ENCODE measurements around the gene PSMC3IP. TPM values are rescaled to one million over a fixed set of nuclear protein-coding genes. Genes with fewer than 3 reads are reported as not detected.

The PSMC3IP gene
- total RNA-seq, 2 donors from 2014 or later: 31.7 to 40.7 TPM

- Mint-ChIP-seq H3K4me3 (peak overlapping the region; percentile 89 to 92), H3K27me3 (ENCODE audit: low read depth) (no peaks in the 10 kb centered on the region), H3K4me1 (ENCODE audit: low read depth) (peaks cover 47% of the 10 kb centered on the region), H3K9me3 (no peaks in the 10 kb centered on the region), H3K27ac (no peak overlapping the region), H3K36me3 (ENCODE audit: insufficient read depth in 2 of 2) (peaks cover 0 to 7% of the 10 kb centered on the region in 2 donors)
- ATAC-seq (replicated peaks in 1 of 2) (no peak), DNase-seq (no peak)
Observed at GRCh38 chr17:42537156-42537805, 40.2 kb downstream of the PSMC3IP start.

DNA sequence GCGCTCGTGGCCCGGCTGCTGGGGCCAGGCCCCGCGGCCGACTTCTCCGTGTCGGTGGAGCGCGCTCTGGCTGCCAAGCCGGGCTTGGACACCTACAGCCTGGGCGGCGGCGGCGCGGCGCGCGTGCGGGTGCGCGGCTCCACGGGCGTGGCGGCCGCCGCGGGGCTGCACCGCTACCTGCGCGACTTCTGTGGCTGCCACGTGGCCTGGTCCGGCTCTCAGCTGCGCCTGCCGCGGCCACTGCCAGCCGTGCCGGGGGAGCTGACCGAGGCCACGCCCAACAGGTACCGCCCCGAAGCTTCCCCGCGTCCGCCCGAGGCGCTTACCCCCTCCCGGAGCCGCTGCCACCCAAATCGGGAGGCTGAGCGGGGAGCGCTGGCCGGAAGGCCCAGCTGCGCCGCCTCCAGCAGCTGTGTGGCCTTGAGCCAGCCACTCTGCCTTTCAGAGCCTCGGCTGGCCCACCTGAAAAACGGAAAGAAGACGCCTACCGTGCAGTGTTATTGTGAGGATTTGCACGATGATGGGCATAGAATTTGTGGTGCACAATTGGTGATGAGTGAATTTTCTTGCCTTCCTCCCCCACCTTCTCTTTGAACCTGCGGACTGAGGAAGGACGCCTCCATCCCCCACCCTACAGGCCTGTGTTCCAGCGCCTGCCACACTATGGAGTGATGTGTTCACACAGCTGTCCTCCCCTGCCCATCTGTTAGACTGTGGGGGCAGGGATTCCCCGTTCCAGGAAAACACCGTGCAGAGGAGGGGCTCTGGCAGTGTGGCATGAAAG is 41.0 kb downstream of the PSMC3IP start:
- H3K27ac Mint-ChIP-seq: no peak overlapping the region
- no peaks in the 10 kb centered on the region for H3K9me3 Mint-ChIP-seq
- H3K4me3 Mint-ChIP-seq: peak overlapping the region; percentile 89 to 92
- ATAC-seq (replicated peaks in 1 of 2) (peak; percentile 80 to 81), DNase-seq (peak; percentile 83 to 87)
- H3K4me1 Mint-ChIP-seq (ENCODE audit: low read depth): peaks cover 50% of the 10 kb centered on the region
- H3K27me3 Mint-ChIP-seq (ENCODE audit: low read depth): no peaks in the 10 kb centered on the region
- H3K36me3 Mint-ChIP-seq (ENCODE audit: insufficient read depth in 2 of 2): peaks cover 0 to 7% of the 10 kb centered on the region in 2 donors

- Mint-ChIP-seq H3K36me3 (ENCODE audit: insufficient read depth in 2 of 2) (peaks cover 0 to 7% of the 10 kb centered on the region in 2 donors), H3K27ac (peak within 1 kb of the TSS; percentile 78), H3K4me1 (ENCODE audit: low read depth) (peaks cover 50% of the 10 kb centered on the region), H3K4me3 (peak within 1 kb of the TSS; percentile 89 to 93), H3K9me3 (no peaks in the 10 kb centered on the region), H3K27me3 (ENCODE audit: low read depth) (no peaks in the 10 kb centered on the region)
- peak; percentile 94 for ATAC-seq (replicated peaks in 1 of 2)
- peak; percentile 92 to 94 for DNase-seq
Observed at GRCh38 chr17:42536048-42536371, 41.5 kb downstream of the PSMC3IP start, which contains the start of gene NAGLU. Gene NAGLU, plus strand, starts transcription at chr17:42536241. Its CDS starts 32 bp downstream, at chr17:42536273.

DNA sequence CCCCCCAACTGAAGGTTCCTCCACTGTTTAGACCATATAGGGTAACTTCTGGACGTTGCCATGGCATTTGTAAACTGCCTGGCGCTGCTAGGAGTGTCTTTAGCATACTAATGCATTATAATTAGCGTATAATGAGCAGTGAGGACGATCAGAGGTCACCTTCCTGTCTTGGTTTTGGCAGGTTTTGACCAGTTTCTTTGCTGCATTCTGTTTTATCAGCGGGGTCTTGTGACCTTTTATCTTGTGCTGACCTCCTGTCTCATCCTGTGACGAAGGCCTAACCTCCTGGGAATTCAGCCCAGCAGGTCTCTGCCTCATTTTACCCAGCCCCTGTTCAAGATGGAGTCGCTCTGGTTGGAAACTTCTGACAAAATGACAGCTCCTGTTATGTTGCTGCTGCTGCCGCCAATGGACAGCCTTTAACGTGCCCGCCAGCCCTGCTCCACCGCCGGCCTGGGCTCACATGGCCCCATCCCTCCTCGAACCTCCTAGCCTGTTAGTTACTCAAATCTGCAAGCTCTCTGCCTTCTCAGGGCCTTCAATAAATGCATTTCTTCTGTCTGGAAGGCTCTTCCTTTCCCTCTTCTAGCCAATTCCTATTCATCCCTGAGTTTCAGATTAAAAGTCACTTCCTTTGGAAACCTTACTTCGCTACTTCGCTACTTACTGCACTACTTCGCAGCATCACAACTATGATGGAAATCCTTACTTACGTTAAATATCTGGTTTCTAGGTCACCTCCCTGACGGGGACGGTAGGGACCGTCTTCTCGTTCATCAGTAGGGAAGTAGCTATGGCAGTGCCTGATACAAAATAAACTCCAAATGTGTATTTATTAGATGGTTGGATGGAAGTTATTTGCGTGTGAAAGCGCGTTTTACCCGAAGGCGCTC is 42.1 kb downstream of the PSMC3IP start:
- peaks cover 0 to 7% of the 10 kb centered on the region in 2 donors for H3K36me3 Mint-ChIP-seq (ENCODE audit: insufficient read depth in 2 of 2)
- H3K9me3 Mint-ChIP-seq: no peaks in the 10 kb centered on the region
- H3K27me3 Mint-ChIP-seq (ENCODE audit: low read depth): no peaks in the 10 kb centered on the region
- peak overlapping the region; percentile 78 for H3K27ac Mint-ChIP-seq
- H3K4me3 Mint-ChIP-seq: peak overlapping the region; percentile 88 to 93
- ATAC-seq (replicated peaks in 1 of 2) (no peak), DNase-seq (no peak)
- H3K4me1 Mint-ChIP-seq (ENCODE audit: low read depth): peaks cover 50% of the 10 kb centered on the region

GRCh38 chr17:42531455-42532354 is 45.8 kb downstream of the PSMC3IP start:
- no peaks in the 10 kb centered on the region for H3K27me3 Mint-ChIP-seq (ENCODE audit: low read depth)
- H3K4me3 Mint-ChIP-seq: peak overlapping the region; percentile 83
- H3K9me3 Mint-ChIP-seq: no peaks in the 10 kb centered on the region
- H3K36me3 Mint-ChIP-seq (ENCODE audit: insufficient read depth in 2 of 2): no peaks in the 10 kb centered on the region
- peaks cover 45% of the 10 kb centered on the region for H3K4me1 Mint-ChIP-seq (ENCODE audit: low read depth)
- ATAC-seq (replicated peaks in 1 of 2) (peak; percentile 35 to 37), DNase-seq (peak; percentile 68 to 76)
- peak overlapping the region; percentile 10 for H3K27ac Mint-ChIP-seq

GRCh38 chr17:42530952-42531454 is 46.5 kb downstream of the PSMC3IP start:
- H3K4me3 Mint-ChIP-seq: peak overlapping the region in 1 of 2 donors; percentile 83
- H3K4me1 Mint-ChIP-seq (ENCODE audit: low read depth): peaks cover 44% of the 10 kb centered on the region
- DNase-seq (no peak), ATAC-seq (replicated peaks in 1 of 2) (no peak)
- no peaks in the 10 kb centered on the region for H3K9me3 Mint-ChIP-seq
- no peaks in the 10 kb centered on the region for H3K36me3 Mint-ChIP-seq (ENCODE audit: insufficient read depth in 2 of 2)
- no peak overlapping the region for H3K27ac Mint-ChIP-seq
- H3K27me3 Mint-ChIP-seq (ENCODE audit: low read depth): no peaks in the 10 kb centered on the region

GRCh38 chr17:42529061-42529460 is 48.5 kb downstream of the PSMC3IP start:
- Mint-ChIP-seq H3K36me3 (ENCODE audit: insufficient read depth in 2 of 2) (no peaks in the 10 kb centered on the region), H3K27ac (no peak overlapping the region), H3K4me3 (no peak overlapping the region), H3K4me1 (ENCODE audit: low read depth) (peaks cover 41% of the 10 kb centered on the region), H3K27me3 (ENCODE audit: low read depth) (no peaks in the 10 kb centered on the region), H3K9me3 (no peaks in the 10 kb centered on the region)
- ATAC-seq (replicated peaks in 1 of 2): no peak
- no peak for DNase-seq

GRCh38 chr17:42527932-42528331 is 49.6 kb downstream of the PSMC3IP start:
- Mint-ChIP-seq H3K27ac (no peak overlapping the region), H3K27me3 (ENCODE audit: low read depth) (no peaks in the 10 kb centered on the region), H3K36me3 (ENCODE audit: insufficient read depth in 2 of 2) (no peaks in the 10 kb centered on the region), H3K4me1 (ENCODE audit: low read depth) (peaks cover 52% of the 10 kb centered on the region), H3K4me3 (no peak overlapping the region), H3K9me3 (no peaks in the 10 kb centered on the region)
- DNase-seq (no peak), ATAC-seq (replicated peaks in 1 of 2) (no peak)

DNA sequence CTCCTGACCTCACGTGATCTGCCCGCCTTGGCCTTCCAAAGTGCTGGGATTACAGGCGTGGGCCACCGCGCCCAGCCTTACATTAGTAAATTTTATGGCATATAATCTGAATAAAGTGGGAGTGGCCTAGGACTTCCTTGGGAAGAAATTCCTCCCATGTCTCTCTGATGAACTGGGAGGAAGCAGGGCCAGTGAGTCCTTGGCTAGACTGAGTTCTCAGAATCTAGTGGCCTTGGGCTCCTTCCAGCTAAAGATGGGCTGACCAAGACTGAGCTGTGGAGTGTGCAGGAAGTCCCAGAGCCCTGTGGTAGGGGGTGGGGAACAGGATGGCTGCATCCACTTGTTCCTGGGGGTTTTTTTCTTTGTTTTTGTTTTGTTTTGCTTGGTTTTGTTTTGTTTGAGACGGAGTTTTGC is 51.5 kb downstream of the PSMC3IP start:
- Mint-ChIP-seq H3K9me3 (no peaks in the 10 kb centered on the region), H3K36me3 (ENCODE audit: insufficient read depth in 2 of 2) (no peaks in the 10 kb centered on the region), H3K27me3 (ENCODE audit: low read depth) (peaks cover 9% of the 10 kb centered on the region), H3K27ac (no peak overlapping the region), H3K4me3 (no peak overlapping the region), H3K4me1 (ENCODE audit: low read depth) (peaks cover 49% of the 10 kb centered on the region)
- DNase-seq (no peak), ATAC-seq (replicated peaks in 1 of 2) (no peak)

DNA sequence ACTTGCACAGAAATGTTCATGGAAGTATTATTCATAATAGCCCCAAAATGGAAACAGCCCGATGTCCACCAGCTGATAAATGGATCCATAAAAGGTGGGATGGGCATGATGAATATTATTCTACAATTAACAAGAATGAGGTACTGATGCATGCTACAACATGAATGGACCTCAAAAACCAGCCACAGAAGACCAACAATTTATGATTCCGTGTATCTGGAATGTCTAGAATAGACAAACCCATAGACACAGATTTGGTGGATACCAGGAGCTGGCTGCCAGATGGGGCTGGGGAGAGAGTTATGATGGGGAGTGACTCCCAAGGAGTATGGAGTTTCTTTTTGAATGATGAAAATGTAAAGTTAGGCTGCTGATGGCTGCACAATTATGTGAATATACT is 52.3 kb downstream of the PSMC3IP start:
- ATAC-seq (replicated peaks in 1 of 2) (no peak), DNase-seq (no peak)
- Mint-ChIP-seq H3K27ac (no peak overlapping the region), H3K4me3 (no peak overlapping the region), H3K9me3 (no peaks in the 10 kb centered on the region), H3K27me3 (ENCODE audit: low read depth) (peaks cover 13% of the 10 kb centered on the region), H3K36me3 (ENCODE audit: insufficient read depth in 2 of 2) (no peaks in the 10 kb centered on the region), H3K4me1 (ENCODE audit: low read depth) (peaks cover 46% of the 10 kb centered on the region)

GRCh38 chr17:42522798-42523278 is 54.7 kb downstream of the PSMC3IP start:
- H3K27me3 Mint-ChIP-seq (ENCODE audit: low read depth): peaks cover 13% of the 10 kb centered on the region

More at GRCh38 chr17:42522798-42523278, 54.7 kb downstream of the PSMC3IP start:
- no peaks in the 10 kb centered on the region for H3K36me3 Mint-ChIP-seq (ENCODE audit: insufficient read depth in 2 of 2)
- no peak overlapping the region for H3K4me3 Mint-ChIP-seq
- H3K9me3 Mint-ChIP-seq: no peaks in the 10 kb centered on the region
- peaks cover 33% of the 10 kb centered on the region for H3K4me1 Mint-ChIP-seq (ENCODE audit: low read depth)
- ATAC-seq (replicated peaks in 1 of 2) (no peak), DNase-seq (no peak)
- H3K27ac Mint-ChIP-seq: no peak overlapping the region
